ENCODE measurements around the gene DBET.

DNA sequence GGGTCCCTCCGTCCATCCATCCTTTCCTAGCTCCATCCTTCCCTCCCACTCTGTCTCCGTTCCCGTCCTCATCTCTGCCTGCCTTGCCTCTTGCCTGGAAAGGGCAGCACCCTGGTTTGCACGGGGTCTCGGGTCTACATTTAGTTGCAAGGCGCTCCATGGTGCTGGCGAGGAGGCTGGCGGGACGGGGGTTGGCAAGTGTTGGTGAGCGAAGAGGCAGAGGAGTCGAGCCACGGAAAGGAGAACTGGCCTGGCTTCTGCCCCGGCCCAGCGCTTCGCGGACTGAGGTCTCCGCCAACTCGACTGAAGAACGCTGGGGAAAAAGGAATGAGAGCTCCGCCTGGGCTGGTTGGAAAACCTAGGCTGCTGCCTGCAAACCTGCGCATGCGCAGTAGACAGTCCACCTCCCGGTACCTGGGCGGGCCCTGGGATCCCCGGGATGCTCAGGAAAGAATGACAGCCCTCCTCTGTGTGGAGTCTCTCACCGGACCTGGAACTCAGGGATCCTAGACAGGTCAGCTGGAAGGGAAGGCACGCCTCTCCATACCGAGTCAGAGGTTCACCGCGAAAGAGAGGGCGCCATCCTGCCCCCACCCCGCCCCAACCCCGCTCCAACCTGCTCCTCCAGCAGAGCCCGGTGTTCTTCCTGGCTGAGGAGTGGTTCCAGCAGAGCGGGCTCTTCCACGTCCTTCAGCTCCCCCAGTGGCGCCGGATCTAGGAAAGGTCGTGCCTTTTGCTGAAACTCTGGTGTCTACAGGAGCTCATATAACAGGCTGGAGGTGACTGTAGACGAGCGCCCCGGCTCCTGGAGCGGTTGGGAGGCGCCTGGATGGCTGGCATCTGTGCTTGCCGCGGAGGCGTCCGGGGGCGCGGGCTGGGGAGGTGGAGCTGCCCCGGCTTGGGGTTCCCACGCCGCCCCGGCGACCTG is 43.2 kb upstream of the DBET start:
- TF ChIP-seq, protein P1, sequence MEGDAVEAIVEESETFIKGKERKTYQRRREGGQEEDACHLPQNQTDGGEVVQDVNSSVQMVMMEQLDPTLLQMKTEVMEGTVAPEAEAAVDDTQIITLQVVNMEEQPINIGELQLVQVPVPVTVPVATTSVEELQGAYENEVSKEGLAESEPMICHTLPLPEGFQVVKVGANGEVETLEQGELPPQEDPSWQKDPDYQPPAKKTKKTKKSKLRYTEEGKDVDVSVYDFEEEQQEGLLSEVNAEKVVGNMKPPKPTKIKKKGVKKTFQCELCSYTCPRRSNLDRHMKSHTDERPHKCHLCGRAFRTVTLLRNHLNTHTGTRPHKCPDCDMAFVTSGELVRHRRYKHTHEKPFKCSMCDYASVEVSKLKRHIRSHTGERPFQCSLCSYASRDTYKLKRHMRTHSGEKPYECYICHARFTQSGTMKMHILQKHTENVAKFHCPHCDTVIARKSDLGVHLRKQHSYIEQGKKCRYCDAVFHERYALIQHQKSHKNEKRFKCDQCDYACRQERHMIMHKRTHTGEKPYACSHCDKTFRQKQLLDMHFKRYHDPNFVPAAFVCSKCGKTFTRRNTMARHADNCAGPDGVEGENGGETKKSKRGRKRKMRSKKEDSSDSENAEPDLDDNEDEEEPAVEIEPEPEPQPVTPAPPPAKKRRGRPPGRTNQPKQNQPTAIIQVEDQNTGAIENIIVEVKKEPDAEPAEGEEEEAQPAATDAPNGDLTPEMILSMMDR (IDR thresholded peaks at IDR 0.05), result no peak
- TF ChIP-seq POLR2A (IDR thresholded peaks at IDR 0.05), result no peak
- TF ChIP-seq EP300 (IDR thresholded peaks at IDR 0.05), result no peak
- TF ChIP-seq POLR2AphosphoS5 (IDR thresholded peaks at IDR 0.05), result no peak

Data from gastroesophageal sphincter (tissue), 3 donors.